H7 (cell line): Measurements from ENCODE around the gene TNP2. TPM values are rescaled to one million over a fixed set of nuclear protein-coding genes. Genes with fewer than 3 reads are reported as not detected.

Experiments
- DNase-seq: peaks from one replicate; pipeline ENCODE4 v3.0.0; 2012
- H3K27me3 ChIP-seq: 2 replicates; pipeline ENCODE4 v1.6.0; 2011; ENCODE audit warnings: mild to moderate bottlenecking, low read length; ENCODE audit not compliant: control insufficient read depth, insufficient read depth
- H3K36me3 ChIP-seq: replicated peaks from 2 replicates; pipeline ENCODE4 v1.5.1; 2011; ENCODE audit warnings: low read length; ENCODE audit not compliant: control insufficient read depth, insufficient read depth
- H3K4me3 ChIP-seq: 2 replicates; pipeline ENCODE4 v1.5.1; 2011; ENCODE audit warnings: low read depth, mild to moderate bottlenecking, control low read depth, low read length, moderate library complexity; ENCODE audit not compliant: insufficient read depth
- total RNA-seq: library from RNA; depleted of rRNA; stranded (reverse); fragments of >200 nt; shearing (Covaris generic); gene quantifications from 2 replicates; pipeline ENCODE4 v1.2.3, GENCODE V29; 2014

TNP2 gene
- total RNA-seq, 1 experiment from 2014 or later = not detected

DNA sequence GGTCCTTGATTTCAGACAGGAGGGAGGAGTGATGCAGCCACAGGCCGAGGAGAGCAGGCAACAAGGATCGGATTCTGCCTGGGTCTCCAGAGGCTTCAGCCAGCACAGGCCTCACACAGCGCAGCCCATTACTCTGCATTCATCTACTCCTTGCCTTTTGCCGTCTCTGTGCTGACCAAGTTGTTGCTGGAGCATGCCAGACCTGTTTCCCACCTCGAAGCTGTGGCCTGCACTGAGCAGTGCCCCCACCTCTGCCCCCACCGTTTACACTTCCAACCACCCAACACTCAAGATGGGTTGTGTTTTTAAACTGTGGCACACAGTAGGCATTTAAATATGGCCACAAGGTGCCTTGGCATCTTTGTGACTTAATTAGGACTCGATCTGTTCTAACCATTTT lies 5.8 kb upstream of the TNP2 start:
- H3K4me3 ChIP-seq = no peak overlapping the region
- H3K27me3 ChIP-seq = no peaks in the 10 kb centered on the region
- no peaks in the 10 kb centered on the region for H3K36me3 ChIP-seq
- DNase-seq = no peak

GRCh38 chr16:11273721-11274324 lies 4.7 kb upstream of the TNP2 start:
- H3K27me3 ChIP-seq = no peaks in the 10 kb centered on the region
- H3K36me3 ChIP-seq = no peaks in the 10 kb centered on the region
- peak; percentile 54 for DNase-seq
- no peak overlapping the region for H3K4me3 ChIP-seq

GRCh38 chr16:11272921-11273720 lies 4.0 kb upstream of the TNP2 start, which contains the start of gene PRM3:
PRM3 (minus strand) TSS chr16:11273629; CDS start chr16:11273595, 34 bp downstream.
- H3K36me3 ChIP-seq = no peaks in the 10 kb centered on the region
- H3K4me3 ChIP-seq = no peak within 1 kb of the TSS
- DNase-seq = no peak
- H3K27me3 ChIP-seq = no peaks in the 10 kb centered on the region

DNA sequence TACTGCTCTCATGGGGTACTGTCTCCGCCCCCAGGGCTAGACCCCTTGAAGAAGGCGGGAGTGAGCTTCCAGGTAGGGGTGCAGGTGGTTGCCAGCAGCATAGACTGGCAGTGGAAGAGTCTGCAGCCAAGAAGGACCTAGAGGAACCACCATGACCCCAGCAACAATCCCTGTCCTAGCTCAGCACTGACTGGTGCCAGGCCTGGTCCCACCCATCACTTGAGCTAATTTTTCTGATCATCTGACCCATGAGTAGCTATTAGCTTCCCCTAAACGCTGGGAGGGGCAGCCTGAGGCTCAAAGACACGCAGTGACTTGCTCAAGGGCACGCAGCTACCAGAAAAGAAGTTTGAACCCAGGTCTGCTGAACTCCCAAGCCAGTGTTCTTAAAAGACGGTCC lies 3.4 kb upstream of the TNP2 start:
- no peak overlapping the region for H3K4me3 ChIP-seq
- H3K36me3 ChIP-seq = no peaks in the 10 kb centered on the region
- no peaks in the 10 kb centered on the region for H3K27me3 ChIP-seq
- no peak for DNase-seq

- H3K4me3 ChIP-seq = no peak overlapping the region
- H3K36me3 ChIP-seq = no peaks in the 10 kb centered on the region
- no peak for DNase-seq
Measured at GRCh38 chr16:11271610-11272009, 2.5 kb upstream of the TNP2 start.

DNA sequence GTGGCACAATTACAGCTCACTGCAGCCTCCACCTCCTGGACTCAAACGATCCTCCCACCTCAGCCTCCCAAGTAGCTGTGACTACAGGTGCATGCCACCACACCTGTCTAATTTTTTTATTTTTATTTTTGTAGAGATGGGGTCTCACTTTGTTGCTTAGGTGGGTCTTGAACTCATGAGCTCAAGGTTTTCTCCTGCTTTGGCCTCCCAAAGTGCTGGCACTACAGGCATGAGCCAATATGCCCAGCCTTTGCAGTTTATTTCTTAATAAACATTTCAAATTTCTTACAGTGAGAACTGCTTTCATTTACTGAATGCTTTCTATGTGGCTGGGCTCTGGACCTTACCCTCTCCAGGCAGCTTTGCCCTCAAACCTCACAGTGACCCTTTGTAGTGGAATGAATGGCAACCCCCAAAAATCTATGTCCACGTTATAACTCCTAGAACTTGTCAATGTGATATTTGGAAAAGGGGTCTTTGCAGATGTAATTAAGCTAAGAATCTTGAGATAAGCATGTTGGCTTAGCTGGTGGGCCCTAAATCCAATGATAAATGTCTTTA lies 1.6 kb upstream of the TNP2 start:
- H3K4me3 ChIP-seq = no peak overlapping the region
- H3K27me3 ChIP-seq = no peaks in the 10 kb centered on the region
- no peak for DNase-seq
- no peaks in the 10 kb centered on the region for H3K36me3 ChIP-seq

More at GRCh38 chr16:11271610-11272009, 2.5 kb upstream of the TNP2 start:
- no peaks in the 10 kb centered on the region for H3K27me3 ChIP-seq

DNA sequence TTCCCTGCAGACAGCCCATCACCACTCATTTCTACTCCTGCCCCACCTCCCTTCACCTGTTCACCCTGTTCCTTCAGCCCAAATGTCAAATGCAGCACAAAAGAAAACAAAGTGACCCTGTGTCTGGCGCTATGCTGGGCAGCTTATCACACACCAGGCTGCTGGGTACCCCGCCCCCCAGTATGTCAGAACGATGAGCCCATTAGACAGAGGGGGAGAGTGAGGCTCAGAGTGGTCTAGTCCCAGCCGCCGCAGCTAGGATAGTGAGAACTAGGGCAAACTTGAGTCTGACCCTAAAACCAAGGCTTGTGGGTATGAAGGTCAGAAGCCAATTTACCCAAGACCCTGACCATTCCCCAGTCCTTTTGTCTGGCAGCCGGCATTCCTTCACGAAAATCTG lies 4.0 kb downstream of the TNP2 start:
- no peak for DNase-seq
- no peak overlapping the region for H3K4me3 ChIP-seq

DNA sequence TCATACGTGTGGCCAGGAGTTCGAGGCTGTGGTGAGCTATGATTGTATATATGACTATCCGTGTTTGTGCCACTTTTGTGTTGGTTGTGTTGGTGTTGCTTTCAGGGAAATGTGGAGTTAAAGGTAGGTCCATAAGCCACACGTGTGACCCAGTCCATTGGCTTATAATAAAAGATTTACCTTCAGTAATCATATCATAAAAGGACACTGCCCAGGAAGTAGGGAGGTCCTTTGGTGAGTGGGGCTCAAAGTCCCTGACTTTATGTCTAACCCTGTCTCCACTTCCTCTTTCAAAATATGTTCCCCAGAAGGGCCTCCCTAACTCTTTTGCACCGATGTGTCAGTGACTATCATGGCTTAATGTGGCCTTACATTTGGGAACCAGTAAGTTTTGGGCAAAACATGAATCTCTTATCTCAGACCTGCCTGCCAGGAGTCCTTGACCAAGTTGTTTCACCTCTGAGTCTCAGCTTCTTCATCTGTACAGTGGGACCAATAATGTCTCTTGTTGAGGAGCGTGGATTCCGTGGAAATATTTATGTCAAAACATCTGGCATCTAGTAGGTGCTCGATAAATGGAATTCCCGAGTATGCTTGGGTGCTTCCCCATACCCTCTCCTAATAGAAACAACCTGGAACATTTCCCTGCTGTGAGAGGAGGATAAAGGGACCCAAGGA lies 4.8 kb downstream of the TNP2 start:
- no peaks in the 10 kb centered on the region for H3K36me3 ChIP-seq
- H3K4me3 ChIP-seq = no peak overlapping the region
- no peaks in the 10 kb centered on the region for H3K27me3 ChIP-seq
- DNase-seq = no peak

More for the DNA sequence above, 4.0 kb downstream of the TNP2 start:
- Histone ChIP-seq H3K27me3 (no peaks in the 10 kb centered on the region), H3K36me3 (no peaks in the 10 kb centered on the region)

GRCh38 chr16:11263737-11264136 lies 5.4 kb downstream of the TNP2 start:
- DNase-seq = no peak
- H3K27me3 ChIP-seq = no peaks in the 10 kb centered on the region
- no peak overlapping the region for H3K4me3 ChIP-seq
- H3K36me3 ChIP-seq = no peaks in the 10 kb centered on the region

- H3K4me3 ChIP-seq = no peak overlapping the region
- H3K27me3 ChIP-seq = no peaks in the 10 kb centered on the region
- DNase-seq = no peak
- no peaks in the 10 kb centered on the region for H3K36me3 ChIP-seq
Measured at GRCh38 chr16:11262915-11263314, 6.2 kb downstream of the TNP2 start.

- DNase-seq = peak; percentile 56
- no peak overlapping the region for H3K4me3 ChIP-seq
- H3K27me3 ChIP-seq = no peaks in the 10 kb centered on the region
- H3K36me3 ChIP-seq = no peaks in the 10 kb centered on the region
Measured at GRCh38 chr16:11260596-11260966, 8.5 kb downstream of the TNP2 start.

- Histone ChIP-seq H3K27me3 (no peaks in the 10 kb centered on the region), H3K4me3 (no peak overlapping the region), H3K36me3 (no peaks in the 10 kb centered on the region)
- no peak for DNase-seq
Measured at GRCh38 chr16:11259655-11260595, 9.2 kb downstream of the TNP2 start.

- no peak for DNase-seq
- Histone ChIP-seq H3K27me3 (no peaks in the 10 kb centered on the region), H3K36me3 (peaks cover 8% of the 10 kb centered on the region), H3K4me3 (no peak overlapping the region)
Measured at GRCh38 chr16:11258553-11259492, 10.3 kb downstream of the TNP2 start.
